ENCODE data around the gene PRKCQ. TPM values are rescaled to one million over a fixed set of nuclear protein-coding genes. Genes with fewer than 3 reads are reported as not detected.

The PRKCQ gene
- total RNA-seq, 1 donor from 2014 or later, result 3.5 TPM

DNA sequence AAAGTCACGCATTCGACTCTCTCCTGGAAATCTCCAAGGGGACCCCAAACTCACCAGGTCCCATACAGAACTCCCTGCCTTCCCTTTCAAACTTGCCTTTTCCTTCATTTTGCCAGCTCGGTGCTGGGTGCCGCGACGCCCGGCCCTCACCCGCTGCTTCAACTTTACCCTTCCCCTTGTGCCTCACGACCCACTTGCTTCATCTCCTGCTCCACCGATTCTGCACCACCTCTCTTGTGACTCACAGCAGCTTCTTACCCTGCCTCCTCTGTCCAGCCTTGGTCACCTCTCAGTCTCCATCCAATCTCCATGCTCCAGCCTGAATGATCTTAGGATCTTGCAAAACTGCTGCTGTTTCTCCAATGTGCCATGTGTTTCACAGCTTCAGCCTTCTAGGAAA, 59.9 kb downstream of the PRKCQ start:
- H3K27ac Mint-ChIP-seq, result no peak overlapping the region
- H3K9me3 Mint-ChIP-seq, result no peaks in the 10 kb centered on the region
- no peak for DNase-seq (ENCODE audit: low spot score)

DNA sequence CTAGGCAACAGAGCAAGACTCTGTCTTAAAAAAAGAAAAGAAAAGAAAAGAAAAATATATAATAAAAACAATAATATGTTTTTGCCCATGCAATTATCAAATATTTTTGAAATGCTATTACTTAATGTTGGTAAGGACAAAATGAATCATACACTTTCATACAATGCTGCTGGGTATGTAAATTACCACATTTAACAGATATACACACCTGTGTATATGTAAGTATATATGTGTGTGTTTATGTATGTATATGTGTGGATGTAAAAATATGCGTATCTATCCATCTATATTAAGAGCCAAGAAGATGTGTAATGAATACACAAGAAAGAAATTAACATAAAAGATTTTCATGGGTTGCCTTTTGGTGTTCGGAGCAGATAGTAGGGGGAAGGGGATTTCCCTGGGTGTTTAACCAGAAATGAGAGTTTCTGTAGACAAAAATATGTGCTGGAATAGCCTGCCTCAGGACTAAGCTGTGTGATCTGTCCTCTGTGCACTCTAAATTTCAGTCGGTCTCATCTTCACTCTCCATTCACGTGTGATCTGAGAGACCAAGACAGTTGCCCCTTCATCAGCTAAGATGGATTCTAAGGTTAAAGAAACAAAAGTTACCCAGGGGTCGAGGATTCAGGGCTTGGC, 61.2 kb downstream of the PRKCQ start:
- no peak overlapping the region for H2AFZ ChIP-seq (replicated peaks)
- no peak for DNase-seq (ENCODE audit: low spot score)
- peaks cover 2% of the 10 kb centered on the region for H3K27me3 Mint-ChIP-seq (ENCODE audit: insufficient read depth, low read depth)
- H3K27ac Mint-ChIP-seq, result no peak overlapping the region
- H3K79me2 ChIP-seq (ENCODE audit: low read depth), result no peaks in the 10 kb centered on the region
- no peaks in the 10 kb centered on the region for H3K36me3 Mint-ChIP-seq
- H3K4me1 Mint-ChIP-seq, result peaks cover 3% of the 10 kb centered on the region
- TF ChIP-seq EZH2phosphoT487 (IDR thresholded peaks at IDR 0.05) (no peak), EZH2 (IDR thresholded peaks at IDR 0.05) (no peak)
- TF ChIP-seq, protein P1, sequence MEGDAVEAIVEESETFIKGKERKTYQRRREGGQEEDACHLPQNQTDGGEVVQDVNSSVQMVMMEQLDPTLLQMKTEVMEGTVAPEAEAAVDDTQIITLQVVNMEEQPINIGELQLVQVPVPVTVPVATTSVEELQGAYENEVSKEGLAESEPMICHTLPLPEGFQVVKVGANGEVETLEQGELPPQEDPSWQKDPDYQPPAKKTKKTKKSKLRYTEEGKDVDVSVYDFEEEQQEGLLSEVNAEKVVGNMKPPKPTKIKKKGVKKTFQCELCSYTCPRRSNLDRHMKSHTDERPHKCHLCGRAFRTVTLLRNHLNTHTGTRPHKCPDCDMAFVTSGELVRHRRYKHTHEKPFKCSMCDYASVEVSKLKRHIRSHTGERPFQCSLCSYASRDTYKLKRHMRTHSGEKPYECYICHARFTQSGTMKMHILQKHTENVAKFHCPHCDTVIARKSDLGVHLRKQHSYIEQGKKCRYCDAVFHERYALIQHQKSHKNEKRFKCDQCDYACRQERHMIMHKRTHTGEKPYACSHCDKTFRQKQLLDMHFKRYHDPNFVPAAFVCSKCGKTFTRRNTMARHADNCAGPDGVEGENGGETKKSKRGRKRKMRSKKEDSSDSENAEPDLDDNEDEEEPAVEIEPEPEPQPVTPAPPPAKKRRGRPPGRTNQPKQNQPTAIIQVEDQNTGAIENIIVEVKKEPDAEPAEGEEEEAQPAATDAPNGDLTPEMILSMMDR (IDR thresholded peaks at IDR 0.05), result no peak
- no peak overlapping the region for H3K9ac ChIP-seq
- peaks cover 9% of the 10 kb centered on the region for H3K4me1 ChIP-seq
- no peak overlapping the region for H3K4me3 Mint-ChIP-seq
- no peaks in the 10 kb centered on the region for H3K27me3 ChIP-seq
- no peaks in the 10 kb centered on the region for H3F3A ChIP-seq (ENCODE audit: low read depth)
- H3K27ac ChIP-seq, result no peak overlapping the region
- peaks cover 3% of the 10 kb centered on the region for H4K20me1 ChIP-seq (ENCODE audit: low read depth)
- H3K4me2 ChIP-seq, result no peak overlapping the region
- no peaks in the 10 kb centered on the region for H3K9me3 ChIP-seq (ENCODE audit: low read depth)
- H3K36me3 ChIP-seq, result no peaks in the 10 kb centered on the region
- no peaks in the 10 kb centered on the region for H3K9me3 Mint-ChIP-seq
- no peak overlapping the region for H3K4me3 ChIP-seq

More for the DNA sequence above, 59.9 kb downstream of the PRKCQ start:
- no peaks in the 10 kb centered on the region for H3K27me3 ChIP-seq
- H2AFZ ChIP-seq (replicated peaks), result no peak overlapping the region
- no peak overlapping the region for H3K4me3 ChIP-seq
- TF ChIP-seq EZH2 (IDR thresholded peaks at IDR 0.05) (no peak), EZH2phosphoT487 (IDR thresholded peaks at IDR 0.05) (no peak)
- TF ChIP-seq, protein P1 (IDR thresholded peaks at IDR 0.05), result no peak
- peaks cover 3% of the 10 kb centered on the region for H4K20me1 ChIP-seq (ENCODE audit: low read depth)
- H3K9me3 ChIP-seq (ENCODE audit: low read depth), result no peaks in the 10 kb centered on the region
- H3K4me3 Mint-ChIP-seq, result no peak overlapping the region
- H3K36me3 ChIP-seq, result no peaks in the 10 kb centered on the region
- H3K4me1 Mint-ChIP-seq, result peaks cover 3% of the 10 kb centered on the region
- no peaks in the 10 kb centered on the region for H3K79me2 ChIP-seq (ENCODE audit: low read depth)
- peaks cover 9% of the 10 kb centered on the region for H3K4me1 ChIP-seq
- H3K4me2 ChIP-seq, result no peak overlapping the region
- H3K36me3 Mint-ChIP-seq, result no peaks in the 10 kb centered on the region
- H3F3A ChIP-seq (ENCODE audit: low read depth), result no peaks in the 10 kb centered on the region
- no peak overlapping the region for H3K27ac ChIP-seq
- H3K9ac ChIP-seq, result no peak overlapping the region
- H3K27me3 Mint-ChIP-seq (ENCODE audit: insufficient read depth, low read depth), result peaks cover 2% of the 10 kb centered on the region

DNA sequence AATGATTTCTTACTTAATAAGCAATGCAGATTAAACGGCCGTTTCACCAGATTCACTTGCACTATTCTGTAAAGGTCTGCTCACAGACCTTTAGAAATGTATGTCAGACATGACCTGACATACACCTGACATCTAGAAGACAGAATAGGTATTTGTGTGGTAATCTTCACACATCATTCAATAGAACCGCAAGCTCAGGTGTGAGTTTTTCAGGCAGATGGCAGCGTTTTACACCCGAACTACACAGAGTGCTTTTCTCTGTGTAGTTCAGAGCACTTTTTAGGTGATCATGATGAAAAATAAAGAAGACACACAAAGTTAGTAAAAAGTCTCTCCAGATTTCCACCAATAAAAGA, 63.2 kb downstream of the PRKCQ start:
- H3K36me3 ChIP-seq, result no peaks in the 10 kb centered on the region
- H3K9me3 Mint-ChIP-seq, result no peaks in the 10 kb centered on the region
- no peak overlapping the region for H3K4me2 ChIP-seq
- no peak for DNase-seq (ENCODE audit: low spot score)
- no peak overlapping the region for H2AFZ ChIP-seq (replicated peaks)
- no peaks in the 10 kb centered on the region for H3K27me3 ChIP-seq
- H3K9ac ChIP-seq, result no peak overlapping the region
- H3K27ac Mint-ChIP-seq, result no peak overlapping the region
- H3K27ac ChIP-seq, result no peak overlapping the region
- no peaks in the 10 kb centered on the region for H3K36me3 Mint-ChIP-seq
- peaks cover 3% of the 10 kb centered on the region for H3K4me1 Mint-ChIP-seq
- H4K20me1 ChIP-seq (ENCODE audit: low read depth), result peaks cover 3% of the 10 kb centered on the region
- no peaks in the 10 kb centered on the region for H3K79me2 ChIP-seq (ENCODE audit: low read depth)
- H3K4me1 ChIP-seq, result peaks cover 9% of the 10 kb centered on the region
- no peaks in the 10 kb centered on the region for H3F3A ChIP-seq (ENCODE audit: low read depth)
- no peak for TF ChIP-seq EZH2 (IDR thresholded peaks at IDR 0.05)
- TF ChIP-seq, protein P1 (IDR thresholded peaks at IDR 0.05), result no peak
- no peak for TF ChIP-seq EZH2phosphoT487 (IDR thresholded peaks at IDR 0.05)
- H3K9me3 ChIP-seq (ENCODE audit: low read depth), result no peaks in the 10 kb centered on the region
- no peak overlapping the region for H3K4me3 Mint-ChIP-seq
- H3K4me3 ChIP-seq, result no peak overlapping the region
- peaks cover 2% of the 10 kb centered on the region for H3K27me3 Mint-ChIP-seq (ENCODE audit: insufficient read depth, low read depth)

Measured in neural progenitor cell (in vitro differentiated cells).